ENCODE measurements around the gene ZBTB46. TPM values are rescaled to one million over a fixed set of nuclear protein-coding genes. Genes with fewer than 3 reads are reported as not detected.

Gene ZBTB46
- total RNA-seq, 1 experiment from 2014 or later: 27.1 TPM

DNA sequence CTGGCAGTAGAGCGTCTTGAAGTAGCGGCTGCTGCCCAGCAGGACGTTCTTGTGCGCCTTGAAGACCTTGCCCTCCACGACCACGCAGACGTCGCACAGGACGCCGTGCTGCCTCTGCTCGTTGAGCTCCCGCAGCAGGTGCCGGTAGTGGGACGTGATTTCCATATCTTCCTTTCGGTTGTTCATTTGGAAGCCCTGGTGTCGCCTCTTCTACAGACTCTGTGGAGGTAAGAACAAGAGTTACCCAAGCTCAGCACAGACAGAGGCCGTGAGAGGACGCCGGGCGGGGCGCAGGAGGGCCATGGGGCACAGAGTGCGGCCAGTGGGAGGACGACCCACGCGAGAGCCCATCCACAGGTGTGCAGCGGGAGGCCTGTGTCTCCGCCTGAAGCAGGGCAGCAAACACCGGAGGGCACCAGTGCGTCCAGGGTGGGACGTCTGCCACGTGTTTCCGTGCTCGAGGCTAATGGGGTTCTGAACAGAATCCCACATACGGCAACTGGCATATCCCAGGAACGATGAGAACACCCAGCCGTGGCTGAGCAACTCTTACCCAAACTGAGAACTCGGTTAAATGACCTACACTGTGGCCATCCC is 40.4 kb downstream of the ZBTB46 start:
- Histone ChIP-seq H3K56ac (ENCODE audit: insufficient read length, low read depth, low read length) (no peak overlapping the region), H3K18ac (ENCODE audit: insufficient read length, low read depth, low read length) (no peak overlapping the region), H2BK5ac (ENCODE audit: insufficient read length, low read length) (no peak overlapping the region), H2BK120ac (ENCODE audit: low read depth, low read length, poor library complexity, severe bottlenecking) (no peak overlapping the region), H3K4me2 (ENCODE audit: insufficient read depth, insufficient read length, low read length) (no peak overlapping the region), H3K27me3 (ENCODE audit: insufficient read depth, low read length) (no peaks in the 10 kb centered on the region), H2BK20ac (ENCODE audit: low read depth, low read length, poor library complexity, severe bottlenecking) (no peak overlapping the region), H3K9me3 (ENCODE audit: control insufficient read depth, low read depth, low read length) (no peaks in the 10 kb centered on the region), H3K27ac (ENCODE audit: insufficient read length, low read depth, low read length) (no peak overlapping the region), H3T11ph (ENCODE audit: low read length) (no peak overlapping the region), H2BK15ac (ENCODE audit: low read depth, low read length) (no peak overlapping the region), H3K79me2 (ENCODE audit: insufficient read depth, low read length) (no peaks in the 10 kb centered on the region), H2AFZ (ENCODE audit: low read length) (no peak overlapping the region), H3K4me1 (ENCODE audit: insufficient read depth, low read length) (no peaks in the 10 kb centered on the region), H3K9ac (ENCODE audit: extremely low read depth, insufficient read length, low read length) (no peak overlapping the region), H3K4ac (ENCODE audit: low read depth, low read length) (no peak overlapping the region), H3K23ac (ENCODE audit: insufficient read length, low read depth, low read length) (no peak overlapping the region), H4K91ac (ENCODE audit: insufficient read length, low read depth, low read length) (no peak overlapping the region), H4K20me1 (ENCODE audit: control insufficient read depth, insufficient read depth, insufficient read length) (no peaks in the 10 kb centered on the region), H4K5ac (ENCODE audit: insufficient read length, low read depth, low read length) (no peak overlapping the region), H2BK12ac (ENCODE audit: insufficient read length, low read depth, low read length) (no peak overlapping the region), H3K79me1 (ENCODE audit: insufficient read depth, low read depth, low read length, poor library complexity, severe bottlenecking) (peaks cover 7% of the 10 kb centered on the region), H3K14ac (ENCODE audit: insufficient read depth, low read length) (no peak overlapping the region), H2AK5ac (ENCODE audit: insufficient read length, low read length) (no peak overlapping the region), H3K23me2 (ENCODE audit: insufficient read length, low read depth, low read length, poor library complexity, severe bottlenecking) (no peaks in the 10 kb centered on the region), H4K8ac (replicated peaks; ENCODE audit: insufficient read length, low read depth, low read length) (no peak overlapping the region)
- Mint-ChIP-seq H3K4me3 (no peak overlapping the region), H3K27me3 (ENCODE audit: low read depth) (no peaks in the 10 kb centered on the region; the same call in 1 of the 2 replicates), H3K27ac (no peak overlapping the region), H3K9me3 (no peaks in the 10 kb centered on the region), H3K4me1 (peaks cover 4 to 6% of the 10 kb centered on the region in 2 experiments; a peak in 3 of 4 replicates), H3K36me3 (ENCODE audit: insufficient read depth in 1 of 3, low read depth in 3 of 3) (peaks cover 0 to 20% (median 17%) of the 10 kb centered on the region in 3 experiments; a peak in 5 of 7 replicates)
- DNase-seq: no peak
- TF ChIP-seq, protein P1, sequence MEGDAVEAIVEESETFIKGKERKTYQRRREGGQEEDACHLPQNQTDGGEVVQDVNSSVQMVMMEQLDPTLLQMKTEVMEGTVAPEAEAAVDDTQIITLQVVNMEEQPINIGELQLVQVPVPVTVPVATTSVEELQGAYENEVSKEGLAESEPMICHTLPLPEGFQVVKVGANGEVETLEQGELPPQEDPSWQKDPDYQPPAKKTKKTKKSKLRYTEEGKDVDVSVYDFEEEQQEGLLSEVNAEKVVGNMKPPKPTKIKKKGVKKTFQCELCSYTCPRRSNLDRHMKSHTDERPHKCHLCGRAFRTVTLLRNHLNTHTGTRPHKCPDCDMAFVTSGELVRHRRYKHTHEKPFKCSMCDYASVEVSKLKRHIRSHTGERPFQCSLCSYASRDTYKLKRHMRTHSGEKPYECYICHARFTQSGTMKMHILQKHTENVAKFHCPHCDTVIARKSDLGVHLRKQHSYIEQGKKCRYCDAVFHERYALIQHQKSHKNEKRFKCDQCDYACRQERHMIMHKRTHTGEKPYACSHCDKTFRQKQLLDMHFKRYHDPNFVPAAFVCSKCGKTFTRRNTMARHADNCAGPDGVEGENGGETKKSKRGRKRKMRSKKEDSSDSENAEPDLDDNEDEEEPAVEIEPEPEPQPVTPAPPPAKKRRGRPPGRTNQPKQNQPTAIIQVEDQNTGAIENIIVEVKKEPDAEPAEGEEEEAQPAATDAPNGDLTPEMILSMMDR (conservative IDR thresholded peaks at IDR 0.05): no peak
- WGBS (ENCODE audit: extremely low coverage, insufficient read length, low lambda C conversion rate): no CpG with 5 or more reads among the region's 37 CpGs
